GM18861 (cell line): ENCODE measurements around the gene SYNGR2.

Experiments used
- ATAC-seq: cut with Tn5 transposase; IDR thresholded peaks from one replicate; pipeline ENCODE4 v1.9.1; 2021; ENCODE audit not compliant: unreplicated experiment

Gene SYNGR2

DNA sequence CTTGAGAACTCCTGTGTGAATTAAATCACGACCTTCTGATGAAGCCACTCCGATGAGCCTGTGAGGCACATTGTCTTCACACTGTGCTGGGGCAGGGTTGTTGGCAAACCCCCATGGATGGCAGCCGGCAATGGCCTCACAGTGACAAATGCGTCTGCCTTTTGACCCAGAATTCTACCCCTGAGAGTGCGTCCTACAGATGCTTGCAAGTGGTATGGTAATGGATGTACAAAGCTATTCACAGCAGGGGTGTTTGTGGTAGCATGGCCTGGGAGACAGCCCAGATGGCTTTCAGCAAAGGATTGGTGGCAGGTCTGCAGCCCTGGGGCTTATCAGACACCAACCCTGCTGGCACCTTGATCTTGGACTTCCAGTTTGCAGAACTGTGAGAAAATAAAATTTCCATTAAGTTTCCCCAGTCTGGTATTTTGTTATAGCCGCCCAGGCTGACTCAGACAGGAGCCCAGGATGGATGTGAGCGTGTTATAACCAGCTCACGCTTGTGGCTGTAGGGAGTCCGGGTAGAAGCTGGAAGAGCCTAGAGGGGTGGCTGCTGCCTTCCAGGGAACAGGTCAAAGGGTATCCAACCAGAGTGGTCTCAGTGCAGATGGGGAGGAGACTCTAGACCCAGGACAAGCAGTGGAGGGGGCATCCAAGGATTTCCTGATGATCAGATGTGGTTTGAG is 28.9 kb downstream of the SYNGR2 start:
- ATAC-seq = no peak

DNA sequence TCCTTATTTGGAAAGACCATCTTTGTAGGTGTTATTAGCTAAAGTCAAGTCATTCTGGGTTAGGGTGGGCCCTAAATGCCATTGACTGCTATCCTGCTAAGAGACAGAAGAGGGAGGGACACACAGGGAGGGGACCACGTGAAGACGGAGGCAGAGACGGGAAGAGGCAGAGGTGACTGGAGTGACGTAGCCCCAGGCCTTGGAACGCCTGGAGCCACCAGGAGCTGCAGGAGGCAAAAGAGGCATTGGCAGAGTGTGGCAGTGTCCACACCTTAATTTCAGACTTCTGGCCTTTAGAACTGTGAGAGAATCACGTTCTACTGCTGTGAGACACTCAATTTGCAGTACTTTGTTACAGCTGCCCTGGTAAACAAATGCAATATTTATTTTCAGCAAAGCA is 32.1 kb downstream of the SYNGR2 start:
- ATAC-seq = no peak

DNA sequence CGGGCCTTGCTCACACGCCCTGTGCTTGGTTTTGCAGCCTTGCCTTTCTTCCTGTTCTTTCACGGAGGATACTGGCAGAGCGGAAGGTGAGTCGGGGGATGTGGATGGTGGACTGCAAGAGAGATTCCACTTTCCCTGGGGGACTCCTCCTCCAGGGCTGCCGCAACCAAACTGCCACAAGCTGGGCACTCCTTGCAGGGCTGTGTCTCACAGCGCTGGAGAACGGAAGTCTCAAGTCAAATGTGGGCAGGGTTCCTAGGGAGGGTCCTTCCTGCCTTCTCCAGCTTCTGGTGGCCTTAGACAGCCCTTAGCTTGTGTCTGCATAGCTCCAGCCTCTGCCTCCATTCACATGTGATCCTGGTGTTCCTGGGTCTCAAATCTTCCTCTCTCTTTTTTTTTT is 34.3 kb downstream of the SYNGR2 start:
- ATAC-seq = no peak

DNA sequence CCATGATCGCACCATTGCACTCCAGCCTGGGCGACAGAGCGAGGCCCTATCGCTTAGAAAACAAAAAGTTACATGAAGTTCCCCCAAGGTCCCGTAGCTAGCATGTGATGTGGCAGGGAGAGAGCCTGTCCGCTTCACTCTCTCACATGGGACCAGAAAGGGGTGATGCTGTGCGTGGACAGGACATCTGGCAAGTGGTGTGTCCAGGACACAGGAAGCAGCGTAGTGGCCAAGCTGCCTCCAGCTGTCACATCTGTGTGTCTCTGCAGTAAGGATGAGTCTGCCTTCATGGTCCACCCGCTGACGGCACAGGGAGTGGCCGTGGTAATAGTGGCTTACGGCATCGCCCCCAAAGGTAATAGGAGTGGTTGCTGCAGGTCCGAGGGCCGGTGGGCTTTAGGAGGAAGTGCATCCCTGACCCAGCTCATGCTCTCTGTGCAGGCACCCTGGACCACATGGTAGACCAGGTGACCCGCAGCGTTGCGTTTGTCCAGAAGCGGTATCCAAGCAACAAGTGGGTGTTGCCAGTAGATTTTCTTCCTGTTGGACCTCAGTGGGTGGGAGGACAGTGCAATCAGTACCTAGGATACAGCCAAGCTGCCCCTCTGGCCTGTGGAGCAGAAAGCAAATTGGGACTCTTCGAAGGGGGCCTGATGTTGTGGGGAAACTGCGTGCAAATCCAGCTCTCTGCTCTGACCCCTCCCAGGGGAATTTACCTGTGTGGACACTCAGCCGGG is 36.2 kb downstream of the SYNGR2 start:
- ATAC-seq = no peak

DNA sequence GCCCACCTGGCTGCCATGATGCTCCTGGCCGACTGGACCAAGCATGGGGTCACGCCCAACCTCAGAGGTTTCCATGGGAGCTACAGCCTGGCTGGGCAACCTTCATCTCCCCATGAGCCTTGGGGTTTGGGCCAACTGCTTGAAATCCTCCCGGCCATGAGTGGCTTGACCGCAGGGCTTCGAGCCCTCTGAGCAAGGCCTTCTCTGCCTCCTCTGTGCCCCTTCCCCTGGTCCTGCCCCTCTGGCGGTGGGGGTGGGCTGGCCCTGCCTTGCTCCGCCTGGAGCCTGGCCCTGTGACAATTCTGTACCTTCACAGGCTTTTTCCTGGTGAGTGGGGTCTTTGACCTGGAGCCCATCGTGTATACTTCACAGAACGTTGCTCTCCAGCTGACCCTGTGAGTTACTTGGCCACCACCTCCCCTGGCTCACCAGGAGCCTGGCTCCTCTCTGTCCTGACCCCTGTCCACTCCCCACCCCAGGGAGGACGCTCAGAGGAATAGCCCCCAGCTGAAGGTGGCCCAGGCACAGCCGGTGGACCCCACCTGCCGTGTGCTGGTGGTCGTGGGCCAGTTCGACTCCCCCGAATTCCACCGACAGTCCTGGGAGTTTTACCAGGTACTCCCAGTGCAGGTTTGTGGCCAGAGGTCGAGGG is 36.9 kb downstream of the SYNGR2 start:
- no peak for ATAC-seq

DNA sequence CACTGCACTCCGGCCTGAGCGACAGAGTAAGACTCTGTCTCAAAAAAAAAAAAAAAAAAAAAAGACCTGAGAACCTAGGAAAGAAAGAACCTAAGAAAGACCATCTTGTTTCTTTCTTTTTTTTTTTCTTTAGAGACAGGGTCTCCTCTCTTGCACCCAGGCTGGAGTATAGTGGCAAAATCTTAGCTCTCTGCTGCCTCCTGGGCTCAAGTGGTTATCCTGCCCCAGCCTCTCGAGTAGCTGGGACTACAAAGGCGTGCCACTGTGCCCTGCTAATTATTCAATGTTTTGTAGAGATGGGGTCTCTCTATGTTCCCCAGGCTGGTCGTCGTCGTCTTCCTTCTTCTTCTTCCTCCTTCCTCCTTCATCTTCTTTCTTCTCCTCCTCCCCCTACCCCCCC is 37.9 kb downstream of the SYNGR2 start:
- ATAC-seq = no peak

DNA sequence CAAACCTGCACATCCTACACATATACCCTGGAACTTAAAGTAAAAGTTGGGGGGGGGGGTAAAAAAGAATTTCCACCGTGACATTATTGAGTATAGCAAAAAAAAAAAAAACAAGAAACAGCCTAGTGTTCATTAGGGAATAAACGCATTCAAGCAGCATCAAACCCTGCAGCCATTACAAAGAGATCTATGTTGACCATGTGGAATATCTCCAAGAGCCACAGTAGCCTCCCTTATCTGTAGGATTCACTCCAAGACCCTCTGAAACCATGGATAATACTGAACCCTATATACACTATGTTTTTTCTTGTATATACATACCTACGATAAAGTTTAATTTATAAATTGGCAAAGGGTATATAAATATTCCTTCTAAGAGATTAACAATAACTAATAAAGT is 40.1 kb downstream of the SYNGR2 start:
- ATAC-seq = no peak

DNA sequence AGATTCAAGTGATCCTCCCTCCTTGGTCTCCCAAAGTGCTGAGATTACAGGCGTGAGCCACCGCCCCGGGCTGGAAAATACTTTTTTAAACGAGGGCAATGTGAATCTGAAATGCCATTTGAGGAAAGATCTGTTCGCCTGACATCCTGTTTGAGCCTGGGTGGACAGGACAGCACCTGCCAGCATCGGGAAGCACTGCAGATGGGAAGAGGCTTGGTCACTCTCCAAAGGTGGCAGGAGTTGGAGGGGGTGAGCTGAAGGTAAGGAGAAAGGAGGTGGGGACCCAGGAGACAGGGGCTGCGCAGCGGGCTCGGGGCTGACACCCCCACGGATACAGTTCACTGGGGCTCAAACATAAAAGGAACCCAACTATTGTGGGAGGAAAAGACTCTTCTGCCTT is 41.7 kb downstream of the SYNGR2 start:
- ATAC-seq = no peak

DNA sequence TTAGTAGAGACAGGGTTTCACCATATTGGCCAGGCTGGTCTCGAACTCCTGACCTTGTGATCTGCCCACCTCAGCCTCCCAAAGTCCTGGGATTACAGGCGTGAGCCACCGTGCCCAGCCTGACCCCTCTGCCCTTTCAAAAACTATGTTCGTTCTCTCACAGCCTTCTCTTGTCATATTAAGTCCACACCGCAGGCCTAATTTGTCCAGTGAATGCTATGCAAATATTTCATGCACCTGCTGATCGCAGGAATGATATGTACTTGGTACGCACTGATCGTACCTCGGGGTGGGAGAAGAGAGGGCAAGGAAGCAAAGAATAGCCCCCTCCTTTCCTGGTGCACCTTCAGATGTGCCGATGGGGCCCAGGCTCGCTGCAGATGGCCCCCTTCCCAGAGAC is 42.7 kb downstream of the SYNGR2 start:
- ATAC-seq = no peak

DNA sequence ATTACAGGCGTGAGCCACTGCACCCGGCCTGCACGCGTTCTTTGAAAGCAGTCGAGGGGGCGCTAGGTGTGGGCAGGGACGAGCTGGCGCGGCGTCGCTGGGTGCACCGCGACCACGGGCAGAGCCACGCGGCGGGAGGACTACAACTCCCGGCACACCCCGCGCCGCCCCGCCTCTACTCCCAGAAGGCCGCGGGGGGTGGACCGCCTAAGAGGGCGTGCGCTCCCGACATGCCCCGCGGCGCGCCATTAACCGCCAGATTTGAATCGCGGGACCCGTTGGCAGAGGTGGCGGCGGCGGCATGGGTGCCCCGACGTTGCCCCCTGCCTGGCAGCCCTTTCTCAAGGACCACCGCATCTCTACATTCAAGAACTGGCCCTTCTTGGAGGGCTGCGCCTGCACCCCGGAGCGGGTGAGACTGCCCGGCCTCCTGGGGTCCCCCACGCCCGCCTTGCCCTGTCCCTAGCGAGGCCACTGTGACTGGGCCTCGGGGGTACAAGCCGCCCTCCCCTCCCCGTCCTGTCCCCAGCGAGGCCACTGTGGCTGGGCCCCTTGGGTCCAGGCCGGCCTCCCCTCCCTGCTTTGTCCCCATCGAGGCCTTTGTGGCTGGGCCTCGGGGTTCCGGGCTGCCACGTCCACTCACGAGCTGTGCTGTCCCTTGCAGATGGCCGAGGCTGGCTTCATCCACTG is 45.8 kb downstream of the SYNGR2 start, which contains the start of gene BIRC5:
Gene BIRC5 (plus strand): TSS at position 238 of the 690 bp plus-strand sequence. CDS start 64 bp downstream, at position 302.
- ATAC-seq = peak; percentile 89

DNA sequence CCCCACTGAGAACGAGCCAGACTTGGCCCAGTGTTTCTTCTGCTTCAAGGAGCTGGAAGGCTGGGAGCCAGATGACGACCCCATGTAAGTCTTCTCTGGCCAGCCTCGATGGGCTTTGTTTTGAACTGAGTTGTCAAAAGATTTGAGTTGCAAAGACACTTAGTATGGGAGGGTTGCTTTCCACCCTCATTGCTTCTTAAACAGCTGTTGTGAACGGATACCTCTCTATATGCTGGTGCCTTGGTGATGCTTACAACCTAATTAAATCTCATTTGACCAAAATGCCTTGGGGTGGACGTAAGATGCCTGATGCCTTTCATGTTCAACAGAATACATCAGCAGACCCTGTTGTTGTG is 46.3 kb downstream of the SYNGR2 start:
- ATAC-seq = no peak

DNA sequence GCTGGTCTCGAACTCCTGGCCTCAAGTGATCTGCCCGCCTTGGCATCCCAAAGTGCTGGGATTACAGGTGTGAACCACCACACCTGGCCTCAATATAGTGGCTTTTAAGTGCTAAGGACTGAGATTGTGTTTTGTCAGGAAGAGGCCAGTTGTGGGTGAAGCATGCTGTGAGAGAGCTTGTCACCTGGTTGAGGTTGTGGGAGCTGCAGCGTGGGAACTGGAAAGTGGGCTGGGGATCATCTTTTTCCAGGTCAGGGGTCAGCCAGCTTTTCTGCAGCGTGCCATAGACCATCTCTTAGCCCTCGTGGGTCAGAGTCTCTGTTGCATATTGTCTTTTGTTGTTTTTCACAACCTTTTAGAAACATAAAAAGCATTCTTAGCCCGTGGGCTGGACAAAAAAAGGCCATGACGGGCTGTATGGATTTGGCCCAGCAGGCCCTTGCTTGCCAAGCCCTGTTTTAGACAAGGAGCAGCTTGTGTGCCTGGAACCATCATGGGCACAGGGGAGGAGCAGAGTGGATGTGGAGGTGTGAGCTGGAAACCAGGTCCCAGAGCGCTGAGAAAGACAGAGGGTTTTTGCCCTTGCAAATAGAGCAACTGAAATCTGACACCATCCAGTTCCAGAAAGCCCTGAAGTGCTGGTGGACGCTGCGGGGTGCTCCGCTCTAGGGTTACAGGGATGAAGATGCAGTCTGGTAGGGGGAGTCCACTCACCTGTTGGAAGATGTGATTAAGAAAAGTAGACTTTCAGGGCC is 51.2 kb downstream of the SYNGR2 start:
- ATAC-seq = no peak
